Activated CD8-positive, alpha-beta memory T cell treated with anti-CD3 and anti-CD28 coated beads for 36 hours (primary cell): ENCODE data around the gene PHACTR1. TPM values are rescaled to one million over a fixed set of nuclear protein-coding genes. Genes with fewer than 3 reads are reported as not detected.

Experiments used
- CTCF ChIA-PET: fragments of 350-600 bp; sonication (Branson Sonifier 250); formaldehyde crosslinking; loops from one replicate; lab custom pipeline; 2021; ENCODE audit warnings: antibody characterized with exemption; lab: Charles Lee
- POLR2A ChIA-PET: fragments of 350-600 bp; sonication (Branson Sonifier 250); formaldehyde crosslinking; loops from one replicate; lab custom pipeline; 2021; ENCODE audit warnings: antibody characterized with exemption; lab: Charles Lee
- total RNA-seq, 2 experiments: library from RNA; stranded (reverse); gene quantifications; one replicate each; pipeline ENCODE4 v1.2.3, GENCODE V29; 2021

PHACTR1 gene
- total RNA-seq, 2 experiments from 2014 or later = 0.02 TPM; not detected in 1

DNA sequence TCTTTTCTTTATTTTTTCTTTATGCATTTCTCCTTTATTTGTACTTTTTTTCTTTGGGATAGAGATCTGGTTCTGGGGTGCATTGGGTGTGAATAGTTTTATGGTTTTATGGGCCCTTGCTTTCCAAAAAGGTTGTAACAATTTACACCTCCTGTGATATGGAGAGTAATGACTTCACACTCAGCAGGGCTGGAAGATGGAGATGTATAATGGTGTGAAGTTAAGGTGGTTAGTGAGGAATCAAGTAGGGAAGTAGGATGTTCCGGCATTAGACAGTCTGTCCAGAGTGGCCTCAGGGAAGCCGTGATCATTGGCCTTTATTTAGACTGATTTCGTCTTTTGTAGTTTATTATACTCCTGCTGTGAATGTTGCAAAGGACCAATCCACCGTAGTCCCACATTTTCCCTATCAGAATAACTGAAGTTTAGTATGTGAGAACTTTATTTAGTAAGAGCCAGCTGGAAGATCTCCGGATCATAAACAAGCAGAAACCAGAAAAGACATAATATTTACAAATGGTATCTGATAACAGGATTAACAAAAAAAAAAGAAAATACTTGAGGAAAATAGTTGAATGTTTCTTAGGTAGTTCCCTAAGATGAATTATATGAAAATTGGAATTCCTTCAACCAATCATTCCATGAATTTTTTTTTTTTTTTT lies 356.2 kb downstream of the PHACTR1 start:
- ChIA-PET CTCF (no interaction called here), POLR2A (no interaction called here)

DNA sequence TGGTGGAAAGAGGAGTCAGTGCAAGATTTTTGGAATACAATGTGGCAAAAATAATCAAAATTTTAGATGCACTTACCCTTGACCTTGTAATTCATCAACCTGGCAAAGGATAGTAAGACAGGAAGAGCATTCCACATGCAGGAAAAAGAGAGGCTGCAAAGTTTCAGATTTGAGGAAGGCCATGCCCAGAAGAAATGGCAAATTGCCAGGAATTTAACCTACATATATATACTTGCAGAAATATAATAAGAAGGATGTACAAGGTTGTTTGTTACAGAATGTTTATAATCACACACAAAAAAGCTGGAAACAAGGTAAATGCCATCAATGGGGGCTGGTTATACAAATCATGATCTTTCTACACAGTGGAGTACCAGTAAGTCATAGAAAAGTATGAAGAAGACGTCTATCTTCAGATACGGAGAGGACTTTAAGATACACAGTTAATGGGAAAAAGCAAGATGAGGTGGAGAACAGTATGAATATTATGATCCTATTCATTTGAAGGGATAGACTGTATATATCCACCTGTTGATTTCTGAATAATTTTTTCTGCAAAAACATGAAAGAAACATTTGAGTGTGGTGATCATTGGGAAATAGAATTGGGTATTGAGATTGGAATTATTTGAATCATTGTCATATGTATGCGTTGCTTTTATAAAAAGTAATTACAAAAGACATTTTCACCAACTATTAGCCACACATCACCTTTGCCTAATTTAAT lies 358.0 kb downstream of the PHACTR1 start:
- ChIA-PET POLR2A (no interaction called here), CTCF (no interaction called here)

DNA sequence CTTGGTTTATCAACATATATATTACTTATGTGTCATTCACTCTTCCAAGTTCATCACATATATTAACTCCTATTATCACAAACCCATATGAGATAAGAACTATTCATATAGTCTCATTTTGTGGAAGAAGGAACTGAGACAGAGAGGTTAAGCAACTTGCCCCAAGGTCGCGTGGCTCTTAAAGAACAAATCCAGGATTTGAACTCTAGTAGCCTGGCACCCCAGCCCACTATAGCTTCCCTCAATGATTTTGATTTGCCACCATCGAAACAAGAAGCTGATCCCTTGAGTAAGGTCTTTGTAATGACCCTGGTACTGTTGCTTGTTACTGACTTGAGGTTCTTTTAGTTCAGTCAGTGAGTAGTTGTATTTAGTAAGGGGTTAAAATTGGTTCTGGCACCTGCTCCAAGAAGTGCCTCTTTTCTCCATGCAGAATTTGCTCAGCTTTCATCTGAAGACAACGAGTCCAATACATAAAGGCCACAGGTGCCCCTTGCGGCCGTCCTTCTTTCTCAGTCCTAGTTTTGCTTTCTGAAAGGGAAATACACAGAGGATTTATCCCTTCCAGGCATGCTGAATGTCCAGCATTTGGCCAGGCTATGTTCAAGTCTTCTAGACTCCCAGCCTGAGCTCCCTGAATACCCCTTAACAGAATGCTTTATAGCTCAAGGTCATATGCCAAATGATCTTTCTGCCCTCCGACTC lies 358.7 kb downstream of the PHACTR1 start:
- ChIA-PET POLR2A (no interaction called here), CTCF (no interaction called here)

DNA sequence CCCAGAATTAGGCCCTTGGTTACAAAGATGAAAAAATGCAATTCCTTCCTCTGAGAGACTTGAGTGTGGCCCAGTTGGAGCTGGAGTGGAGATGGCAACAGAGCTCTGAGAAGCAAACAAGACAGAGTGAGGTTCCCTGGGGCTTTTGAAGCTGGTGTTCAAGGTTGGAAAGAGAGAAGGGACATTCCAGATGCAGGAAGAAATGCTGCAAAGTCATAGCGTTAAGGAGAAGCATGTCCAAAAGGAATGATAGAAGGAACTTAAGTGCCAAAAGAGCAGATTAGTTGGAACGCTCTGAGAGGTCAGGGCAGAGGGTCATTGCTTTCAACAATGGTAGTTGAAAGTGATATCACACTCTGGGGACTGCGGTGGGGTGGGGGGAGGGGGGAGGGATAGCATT lies 360.0 kb downstream of the PHACTR1 start:
- ChIA-PET POLR2A (no interaction called here), CTCF (interaction anchor here (0.7 kb wide), 1 partner anchor 11 kb away, joined by 5 read pairs; no protein-coding TSS in a partner anchor)

DNA sequence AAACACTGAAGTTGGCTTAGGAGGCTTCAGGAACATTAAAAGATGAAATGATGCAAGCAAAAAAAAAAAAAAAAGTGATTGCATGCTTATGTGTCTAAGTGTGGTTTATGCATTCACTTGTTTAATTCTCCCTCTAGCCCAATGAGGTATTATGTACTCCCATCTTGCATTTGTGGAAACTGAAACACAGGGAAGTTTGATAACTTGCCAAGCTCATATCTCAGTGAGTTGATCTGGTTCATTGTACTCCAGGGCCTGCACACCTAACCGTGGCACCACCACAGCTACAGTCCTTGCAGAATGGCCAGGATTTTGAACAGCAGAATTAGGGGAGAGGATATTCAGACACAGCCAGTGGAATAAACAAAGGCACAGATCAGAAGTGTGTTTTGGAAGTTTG lies 360.6 kb downstream of the PHACTR1 start:
- POLR2A ChIA-PET = no interaction called here
- CTCF ChIA-PET = no interaction called here

DNA sequence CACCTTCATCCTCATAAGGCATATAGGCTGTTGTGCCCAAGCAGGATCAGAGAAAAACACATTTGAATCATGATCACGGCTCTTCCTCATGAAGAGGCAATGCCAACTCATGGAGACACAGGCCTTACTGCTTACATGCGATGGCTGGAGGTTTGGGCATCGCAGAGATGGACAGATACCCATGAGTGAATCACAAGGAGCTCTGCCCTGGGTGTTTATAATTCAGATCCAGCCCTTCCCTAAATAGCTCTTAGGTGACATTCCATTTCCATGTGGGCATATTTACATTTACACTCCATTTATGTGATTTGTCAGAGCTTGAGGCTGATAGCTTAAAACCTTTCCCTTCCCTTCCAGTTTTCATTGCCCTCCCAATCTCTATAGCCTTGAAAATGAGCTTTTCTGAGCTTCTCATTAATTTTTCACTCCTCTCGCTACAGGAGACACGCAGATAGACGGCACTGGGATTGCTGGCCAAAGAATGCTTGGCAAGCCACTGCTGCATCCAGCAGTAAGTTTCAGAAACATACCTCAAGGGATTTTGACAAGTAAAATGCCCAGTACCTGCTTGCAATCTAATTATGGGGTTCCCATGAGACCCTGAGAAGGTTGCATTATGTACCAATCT lies 362.6 kb downstream of the PHACTR1 start:
- ChIA-PET CTCF (interaction anchor here (1.0 kb wide), 1 partner anchor 9 kb away, joined by 4 read pairs; no protein-coding TSS in a partner anchor), POLR2A (no interaction called here)

DNA sequence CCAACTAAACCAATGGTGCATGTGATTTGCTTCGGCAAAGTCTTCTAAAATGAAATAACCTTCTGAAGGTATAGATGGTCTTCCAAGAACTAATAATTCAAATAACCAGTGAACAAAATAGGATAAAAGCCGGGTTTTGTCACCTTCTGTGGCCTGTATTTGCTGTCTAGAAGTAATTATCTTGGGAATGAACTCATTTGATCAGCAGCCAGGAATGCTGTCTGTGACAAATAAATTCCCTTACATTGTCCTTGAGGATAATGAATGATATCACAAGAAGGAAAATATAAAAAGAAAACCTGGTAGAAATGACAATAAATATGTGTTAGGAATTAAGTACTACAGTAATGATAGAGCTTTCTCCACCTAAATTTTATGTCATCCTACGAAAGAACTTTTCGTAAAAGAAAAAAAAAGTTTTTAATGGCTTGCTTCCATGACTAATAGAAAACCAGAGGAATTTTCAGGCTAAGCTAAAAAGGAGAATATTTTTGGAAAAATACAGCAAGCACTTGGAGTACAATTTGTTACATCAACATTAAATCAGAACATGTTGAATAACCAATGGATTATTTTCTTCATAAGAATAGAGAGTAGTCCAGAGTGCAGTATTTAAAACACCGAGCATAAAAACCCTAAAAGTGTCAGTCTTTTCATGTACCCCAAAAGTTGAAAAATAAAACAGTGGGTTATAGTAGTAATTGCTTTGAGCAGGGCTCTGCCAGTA lies 364.1 kb downstream of the PHACTR1 start:
- ChIA-PET POLR2A (no interaction called here), CTCF (no interaction called here)

DNA sequence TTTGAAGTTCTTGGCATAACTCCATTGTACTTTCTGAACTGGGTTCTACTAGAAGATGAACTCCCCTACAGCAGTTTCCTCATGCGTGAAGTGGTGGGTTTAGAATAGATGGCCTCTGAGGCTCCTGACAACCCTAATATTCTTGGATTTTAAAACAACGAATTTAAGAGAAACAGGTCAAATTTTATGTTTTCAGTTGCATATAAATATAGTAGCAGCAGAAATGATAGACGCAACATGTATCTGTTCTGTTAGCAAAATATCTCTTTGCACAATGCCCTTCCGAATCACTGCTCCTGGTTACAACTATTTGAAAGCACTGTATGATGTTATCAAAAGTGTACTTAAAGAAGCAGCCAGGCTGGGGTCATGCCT lies 364.6 kb downstream of the PHACTR1 start:
- ChIA-PET POLR2A (no interaction called here), CTCF (no interaction called here)

DNA sequence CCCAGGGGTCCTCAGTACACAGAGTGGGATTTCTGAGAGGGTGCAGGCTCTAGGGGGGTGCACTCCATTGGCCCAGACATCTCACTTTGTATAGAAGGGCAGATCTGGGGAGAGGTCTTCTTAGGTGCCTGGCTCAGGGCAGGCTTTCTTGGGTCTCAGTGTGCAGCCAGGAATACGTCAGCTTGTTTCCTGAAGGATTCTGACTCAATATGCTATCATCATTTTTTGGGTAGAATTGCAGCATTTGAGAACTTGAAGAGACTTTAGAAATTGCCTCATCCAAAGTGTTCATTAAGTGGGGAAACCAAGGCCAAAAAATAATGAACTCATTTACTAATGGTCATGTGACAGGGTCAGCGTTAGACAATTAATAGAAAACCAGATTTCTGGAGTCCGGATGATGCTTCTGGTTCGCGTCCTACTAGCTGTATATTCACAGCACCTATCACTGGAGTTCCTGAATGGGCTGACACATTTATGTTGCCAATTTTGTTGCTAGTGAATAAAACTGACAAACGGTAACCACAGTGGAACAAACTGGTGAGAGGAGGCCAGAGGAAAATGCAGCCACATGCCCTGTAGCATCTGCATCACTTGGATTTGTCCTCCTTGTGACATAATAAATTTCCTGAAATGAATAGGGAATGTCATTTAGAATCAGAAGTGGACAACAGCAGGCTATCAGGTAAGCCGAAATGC lies 372.9 kb downstream of the PHACTR1 start:
- POLR2A ChIA-PET = no interaction called here
- CTCF ChIA-PET = interaction anchor here (1.3 kb wide), 1 partner anchor 10 kb away, joined by 4 read pairs; no protein-coding TSS in a partner anchor

DNA sequence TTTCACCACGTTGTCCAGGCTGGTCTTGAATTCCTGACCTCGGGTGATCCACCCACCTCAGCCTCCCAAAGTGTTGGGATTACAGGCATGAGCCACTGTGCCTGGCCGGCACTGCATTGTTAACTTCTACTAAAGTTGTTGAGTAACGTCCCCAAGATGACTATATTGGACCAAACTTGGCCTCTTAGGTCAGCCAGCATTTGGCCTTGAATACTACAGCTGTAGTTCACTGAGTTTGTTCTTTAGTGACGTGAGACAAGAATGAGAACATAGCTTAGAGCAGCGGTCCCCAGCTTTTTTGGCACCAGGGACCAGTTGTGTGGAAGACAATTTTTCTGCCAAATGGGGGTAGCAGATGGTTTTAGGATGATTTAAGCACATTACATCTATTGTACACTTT lies 374.6 kb downstream of the PHACTR1 start:
- POLR2A ChIA-PET = no interaction called here
- CTCF ChIA-PET = no interaction called here

DNA sequence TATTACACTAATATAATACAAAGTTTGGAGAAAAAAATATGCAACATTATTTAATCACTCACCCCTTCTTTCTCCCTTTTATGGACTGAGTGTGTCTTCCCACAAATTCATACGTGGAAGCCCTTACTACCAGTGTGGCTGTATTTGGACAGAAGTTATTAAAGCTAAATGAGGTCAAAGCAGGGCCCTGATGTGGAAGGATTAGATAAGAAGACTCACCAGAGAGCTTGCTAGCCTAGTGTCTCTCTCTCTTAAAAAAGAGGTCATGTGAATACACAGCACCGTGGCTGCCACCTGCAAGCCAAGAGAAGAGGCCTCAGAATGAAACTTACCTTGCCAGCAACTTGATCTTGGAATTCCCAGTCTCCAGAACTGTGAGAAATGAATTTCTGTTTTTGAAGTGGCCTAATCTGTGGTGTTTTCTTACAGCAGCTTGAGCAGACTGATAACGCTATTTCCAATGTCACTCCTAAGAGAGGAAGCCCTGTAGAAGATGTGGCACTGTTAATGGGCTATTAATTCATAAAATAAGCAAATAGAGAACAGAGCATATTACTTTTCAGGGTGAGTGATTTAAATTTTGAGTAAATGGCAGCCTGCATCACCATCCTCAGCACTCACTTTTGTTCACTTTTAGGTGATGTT lies 378.3 kb downstream of the PHACTR1 start:
- POLR2A ChIA-PET = no interaction called here
- CTCF ChIA-PET = no interaction called here

DNA sequence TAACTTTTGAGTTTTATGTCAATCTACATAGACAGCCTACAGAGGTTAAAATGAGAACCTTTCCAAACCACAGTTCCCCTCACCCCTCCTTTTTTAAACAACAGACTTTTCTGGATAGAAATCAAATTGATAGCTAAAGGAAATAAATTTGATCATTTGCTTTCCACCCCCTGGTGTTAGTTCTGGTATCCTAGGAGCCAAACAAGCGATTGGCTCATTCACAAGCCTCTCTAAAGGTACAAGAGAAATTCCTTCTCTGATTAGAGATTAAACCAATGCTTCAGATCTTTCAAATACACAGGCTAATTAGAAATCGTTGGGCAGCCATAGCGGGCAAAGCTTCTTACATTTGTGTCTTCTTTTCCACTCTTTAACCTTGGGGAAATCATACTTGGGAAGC lies 379.5 kb downstream of the PHACTR1 start:
- ChIA-PET POLR2A (interaction anchor here (0.6 kb wide), 1 partner anchor 233 kb away, joined by 5 read pairs; no protein-coding TSS in a partner anchor), CTCF (no interaction called here)

DNA sequence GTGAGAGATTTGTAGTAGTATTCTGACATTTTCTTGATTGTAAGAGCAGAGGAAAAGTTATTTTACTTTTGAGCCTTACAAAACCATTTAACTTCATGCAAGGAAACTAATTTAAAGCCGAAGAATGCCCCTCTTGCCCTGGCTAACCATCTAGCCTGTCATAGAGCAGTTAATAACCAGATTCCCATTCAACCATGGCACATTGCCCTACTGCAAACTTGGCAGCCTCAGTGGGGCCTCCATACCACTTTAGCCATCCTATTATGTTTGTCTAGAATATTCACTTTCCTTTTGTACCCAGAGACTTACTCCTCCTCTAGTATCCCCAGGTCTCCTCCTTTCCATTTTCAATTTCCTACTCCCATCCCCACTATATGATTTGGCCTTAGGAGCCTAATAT lies 380.9 kb downstream of the PHACTR1 start:
- ChIA-PET POLR2A (no interaction called here), CTCF (no interaction called here)

DNA sequence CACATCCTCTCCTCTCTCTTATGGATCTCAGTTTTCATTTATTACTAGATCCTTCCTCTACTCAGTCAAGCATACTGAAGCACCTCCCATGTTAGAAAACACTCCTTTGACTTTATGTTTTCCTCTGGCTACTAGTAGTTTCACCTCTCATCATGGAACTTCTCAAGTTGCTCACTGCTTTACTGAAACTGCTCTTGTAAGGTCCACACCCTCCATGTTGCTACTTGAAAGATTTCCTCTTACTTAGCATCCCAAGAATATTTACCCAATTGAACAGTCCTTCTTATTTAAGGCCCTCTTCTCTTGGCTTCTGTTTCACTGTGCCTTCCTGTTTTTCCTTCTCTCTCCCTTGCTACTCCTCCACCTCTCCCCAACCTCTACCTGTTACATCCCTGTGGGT lies 381.4 kb downstream of the PHACTR1 start:
- POLR2A ChIA-PET = no interaction called here
- CTCF ChIA-PET = no interaction called here

DNA sequence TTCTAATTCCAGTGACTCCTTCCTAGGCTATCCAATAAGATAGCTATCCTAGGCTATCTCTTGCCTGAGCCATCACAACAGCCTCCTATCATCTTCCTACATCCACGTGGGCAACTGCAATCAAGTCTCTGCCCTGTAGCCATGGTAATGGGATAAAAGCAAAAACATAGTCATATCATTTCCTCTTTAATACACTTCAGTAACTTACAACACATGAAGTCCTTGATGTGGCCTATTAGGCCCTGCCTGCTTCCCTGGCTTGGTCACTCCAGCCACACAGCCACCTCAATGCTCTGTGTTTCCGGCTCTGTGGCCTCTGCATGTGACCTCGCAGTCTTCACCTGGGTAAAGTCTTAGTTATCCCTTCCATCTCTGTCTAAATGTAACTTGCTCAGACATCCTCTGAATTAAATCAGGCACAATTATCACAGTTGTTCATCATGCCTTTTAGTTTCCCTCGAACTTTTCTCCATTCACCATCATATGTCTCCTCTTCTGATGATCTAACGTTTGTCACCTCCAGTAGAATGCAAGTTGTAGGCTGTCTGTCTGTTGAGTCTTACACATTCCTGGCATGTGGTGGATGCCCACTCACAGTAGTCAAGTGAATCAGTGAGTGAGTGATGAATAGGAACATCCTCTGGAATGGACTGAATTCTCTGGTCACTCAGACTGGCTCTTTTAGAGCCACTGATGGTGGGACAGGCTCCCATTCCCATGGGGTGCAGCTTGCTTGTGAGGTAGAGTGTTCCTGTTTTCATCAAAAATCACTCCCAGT lies 382.4 kb downstream of the PHACTR1 start:
- POLR2A ChIA-PET = no interaction called here
- CTCF ChIA-PET = no interaction called here

DNA sequence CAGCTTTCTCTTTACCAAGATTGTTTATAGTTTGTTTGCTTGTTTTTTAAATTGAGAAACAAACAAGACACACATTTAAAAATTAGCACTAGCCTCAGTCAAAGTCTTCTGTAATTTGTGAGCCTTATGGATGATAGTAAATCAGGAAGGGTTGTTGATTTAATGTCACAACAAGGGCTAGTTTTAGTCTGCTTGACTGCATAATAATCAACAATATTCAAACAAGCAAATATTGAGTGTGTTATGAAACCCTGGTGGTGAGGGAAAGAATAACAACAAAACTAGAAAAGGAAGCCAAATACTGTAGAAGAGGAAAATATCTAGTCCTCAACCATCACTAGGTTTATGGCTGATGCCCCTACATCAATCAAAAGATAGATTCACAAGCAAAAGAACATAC lies 383.2 kb downstream of the PHACTR1 start:
- ChIA-PET POLR2A (no interaction called here), CTCF (no interaction called here)

DNA sequence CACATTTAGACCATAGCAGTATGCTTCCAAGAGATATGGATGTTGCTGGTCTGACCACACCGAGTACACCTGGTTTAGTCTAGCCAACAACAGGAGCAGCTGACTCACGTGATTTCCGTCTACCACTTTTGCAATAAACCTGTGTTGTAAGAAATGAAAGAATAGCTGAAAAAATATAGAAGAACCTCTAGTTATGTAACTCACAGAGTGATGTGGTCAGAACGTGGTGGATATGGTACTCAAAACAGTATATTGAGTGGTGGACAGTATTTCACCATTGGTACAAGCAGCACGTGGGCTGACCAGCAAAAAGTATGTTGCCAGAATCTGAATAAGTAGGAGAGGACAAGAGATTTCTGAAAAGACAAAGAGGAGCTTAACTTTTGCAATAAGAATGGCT lies 384.8 kb downstream of the PHACTR1 start:
- ChIA-PET POLR2A (no interaction called here), CTCF (no interaction called here)

DNA sequence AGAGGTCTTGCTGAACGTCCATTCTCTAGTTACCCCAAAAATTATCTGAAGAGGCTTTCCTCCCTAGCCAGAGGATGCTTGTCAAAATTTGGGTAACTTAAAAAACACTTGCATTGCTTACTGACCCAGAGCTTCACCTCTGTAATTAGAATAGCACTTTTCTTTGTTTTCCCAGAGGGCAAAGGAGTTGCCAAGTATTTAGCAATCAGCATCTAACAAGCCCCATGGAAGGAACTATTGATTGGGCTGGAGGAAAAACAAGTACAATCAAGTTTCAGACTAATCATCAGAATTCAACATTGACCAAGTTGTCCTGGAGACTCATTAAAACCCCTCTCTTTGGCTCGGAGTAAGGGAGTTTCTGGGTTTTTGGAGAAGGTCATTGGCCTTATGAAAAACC lies 385.4 kb downstream of the PHACTR1 start:
- CTCF ChIA-PET = no interaction called here
- POLR2A ChIA-PET = no interaction called here
